HepG2 (cell line): Measurements from ENCODE around the gene UTP25. TPM values are rescaled to one million over a fixed set of nuclear protein-coding genes. Genes with fewer than 3 reads are reported as not detected.

Experiments
- CREB1 ChIP-seq, 2 experiments: fragments of 450-650 bp in 1 of 2; IDR thresholded peaks; 2 replicates each; pipeline ENCODE4 v1.6.1; 2016 to 2017; ENCODE audit warnings: control low read depth in 1 of 2, mild to moderate bottlenecking in 1 of 2, missing compliant biosample characterization in 1 of 2, missing genetic modification characterization in 1 of 2
- LCORL ChIP-seq, 2 experiments: fragments of 450-650 bp in 1 of 2; sonication (generic) in 1 of 2; formaldehyde crosslinking in 1 of 2; IDR thresholded peaks; 2 replicates each; pipeline versions ENCODE4 v1.5.0 to v1.6.1; 2017 to 2020; ENCODE audit warnings: antibody characterized with exemption in 1 of 2, missing genetic modification reagents in 1 of 2
- NFE2L2 ChIP-seq: fragments of 150-350 bp; IDR thresholded peaks from 2 replicates; pipeline ENCODE4 v1.6.1; 2014; ENCODE audit warnings: low read length
- ONECUT2 ChIP-seq: sonication (generic); formaldehyde crosslinking; IDR thresholded peaks from 2 replicates; pipeline ENCODE4 v1.4.0; 2020; ENCODE audit warnings: missing genetic modification reagents
- PCBP1 ChIP-seq: fragments of 200-400 bp; formaldehyde crosslinking; IDR thresholded peaks from 2 replicates; pipeline ENCODE4 v1.6.1; 2017; ENCODE audit warnings: mild to moderate bottlenecking, low read depth, low read length, borderline replicate concordance
- SIX4 ChIP-seq: sonication (generic); formaldehyde crosslinking; IDR thresholded peaks from 2 replicates; pipeline ENCODE4 v1.4.0; 2020; ENCODE audit warnings: missing genetic modification reagents
- SMARCC2 ChIP-seq: fragments of 450-650 bp; IDR thresholded peaks from 2 replicates; pipeline ENCODE4 v1.6.1; 2017; ENCODE audit warnings: antibody characterized with exemption, mild to moderate bottlenecking
- THAP11 ChIP-seq: IDR thresholded peaks from 2 replicates; pipeline ENCODE4 v1.6.1; 2016; ENCODE audit warnings: missing biosample characterization, missing genetic modification reagents
- ZBTB42 ChIP-seq: sonication (generic); formaldehyde crosslinking; IDR thresholded peaks from 2 replicates; pipeline ENCODE4 v1.5.0; 2020; ENCODE audit warnings: mild to moderate bottlenecking, missing genetic modification reagents
- ZBTB7B ChIP-seq: sonication (generic); formaldehyde crosslinking; IDR thresholded peaks from 2 replicates; pipeline ENCODE4 v1.4.0; 2020; ENCODE audit warnings: missing genetic modification reagents
- ZNF160 ChIP-seq: sonication (generic); formaldehyde crosslinking; IDR thresholded peaks from 2 replicates; pipeline ENCODE4 v1.8.0; 2022; ENCODE audit warnings: mild to moderate bottlenecking, inconsistent platforms, missing genetic modification reagents
- ZNF256 ChIP-seq: sonication (generic); formaldehyde crosslinking; conservative IDR thresholded peaks from 2 replicates; pipeline ENCODE4 v1.4.0; 2020; ENCODE audit warnings: missing genetic modification reagents
- ZNF264 ChIP-seq: sonication (generic); formaldehyde crosslinking; IDR thresholded peaks from 2 replicates; pipeline ENCODE4 v1.4.0; 2020; ENCODE audit warnings: missing genetic modification reagents
- ZNF543 ChIP-seq: sonication (generic); formaldehyde crosslinking; IDR thresholded peaks from 2 replicates; pipeline ENCODE4 v1.4.0; 2020; ENCODE audit warnings: mild to moderate bottlenecking, missing genetic modification reagents
- polyA plus RNA-seq, 8 experiments: library from polyadenylated mRNA; depleted of rRNA in 3 of 8; stranded (reverse) in 7 of 8; unstranded in 1 of 8; fragments of >200 nt; fragmentation: Illumina TruSeq in 4 of 8; extraction: Trizol in 4 of 8; gene quantifications; 2 replicates each; pipeline versions ENCODE4 v1.2.1 to v1.2.3, GENCODE V29; 2011 to 2016; ENCODE audit warnings: low read depth in 4 of 8, missing spikeins in 1 of 8, mixed read lengths in 1 of 8; ENCODE audit not compliant: insufficient read depth in 1 of 8
- total RNA-seq, 5 experiments: library from RNA; depleted of rRNA; stranded (reverse); fragments of >200 nt; fragmentation: Illumina TruSeq; extraction: Trizol; gene quantifications; 2 replicates each; pipeline ENCODE4 v1.2.3, GENCODE V29; 2016; ENCODE audit warnings: low read depth in 1 of 5
- TF ChIP-seq, protein P1 (sequence below): sonication (generic); formaldehyde crosslinking; IDR thresholded peaks from 2 replicates; pipeline ENCODE4 v1.4.0; 2020; ENCODE audit warnings: missing genetic modification reagents
- TF ChIP-seq, protein P2 (sequence below): sonication (generic); formaldehyde crosslinking; IDR thresholded peaks from 2 replicates; pipeline ENCODE4 v1.4.0; 2020; ENCODE audit warnings: mild to moderate bottlenecking, low read depth, missing genetic modification reagents
- TF ChIP-seq, protein P3 (sequence below): IDR thresholded peaks from 2 replicates; pipeline ENCODE4 v1.6.1; 2016; ENCODE audit warnings: low read depth
- TF ChIP-seq, protein P4 (sequence below): IDR thresholded peaks from 2 replicates; pipeline ENCODE4 v1.6.1; 2018; ENCODE audit warnings: missing genetic modification reagents, mild to moderate bottlenecking, missing compliant biosample characterization
- TF ChIP-seq, protein P5 (sequence below): IDR thresholded peaks from 2 replicates; pipeline ENCODE4 v1.6.1; 2016; ENCODE audit warnings: mild to moderate bottlenecking

UTP25 gene
- total and polyA plus RNA-seq, 2 of the 13 experiments (the other 11 are each of a cell fraction or from before 2014, with no cell fraction given) = 4.8 to 5.7 TPM

DNA sequence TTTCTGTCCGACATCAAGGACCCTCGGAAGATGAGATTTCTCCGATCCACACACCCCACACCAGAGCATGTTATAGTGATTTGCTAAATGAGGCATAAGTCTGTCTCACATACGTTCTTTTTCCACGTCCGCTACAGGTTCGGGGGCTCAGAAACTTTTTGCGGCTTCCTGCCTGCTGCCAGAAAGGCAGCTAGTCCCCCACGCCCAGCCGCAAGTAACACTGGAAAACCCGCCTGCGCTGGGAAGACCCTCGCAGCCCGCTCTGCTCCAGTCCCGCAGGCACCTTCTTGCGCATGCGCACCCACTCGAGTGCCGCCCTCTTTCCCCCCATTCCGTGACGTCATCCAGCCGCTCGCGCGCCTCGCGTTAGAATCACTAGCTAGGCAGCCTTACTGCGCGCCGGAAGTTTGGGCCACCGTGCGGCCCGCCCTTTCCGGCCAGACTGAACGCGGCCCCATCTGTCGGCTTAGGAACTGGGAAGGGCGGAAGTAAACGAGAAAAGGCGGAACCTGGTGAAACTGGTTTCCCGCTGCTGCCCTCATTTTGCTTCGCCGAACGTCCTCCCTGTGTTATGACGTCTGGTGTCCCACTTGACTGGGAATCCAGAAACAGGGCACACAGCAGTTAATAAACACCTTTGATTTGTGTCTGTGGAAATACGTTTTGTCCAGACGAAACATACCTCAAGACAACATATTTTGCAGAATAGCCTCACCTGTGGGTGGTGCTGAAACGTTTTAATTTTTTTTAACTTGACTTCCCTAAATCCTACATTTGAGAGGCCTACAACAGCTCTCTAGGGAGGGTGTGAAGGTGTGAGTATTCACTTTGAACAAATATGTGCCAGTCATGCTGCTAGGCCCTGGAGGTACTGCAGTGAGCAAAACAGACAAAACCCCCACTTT lies 43.3 kb upstream of the UTP25 start, which contains the start of gene C1orf74 (continued):
- TF ChIP-seq, protein P1, sequence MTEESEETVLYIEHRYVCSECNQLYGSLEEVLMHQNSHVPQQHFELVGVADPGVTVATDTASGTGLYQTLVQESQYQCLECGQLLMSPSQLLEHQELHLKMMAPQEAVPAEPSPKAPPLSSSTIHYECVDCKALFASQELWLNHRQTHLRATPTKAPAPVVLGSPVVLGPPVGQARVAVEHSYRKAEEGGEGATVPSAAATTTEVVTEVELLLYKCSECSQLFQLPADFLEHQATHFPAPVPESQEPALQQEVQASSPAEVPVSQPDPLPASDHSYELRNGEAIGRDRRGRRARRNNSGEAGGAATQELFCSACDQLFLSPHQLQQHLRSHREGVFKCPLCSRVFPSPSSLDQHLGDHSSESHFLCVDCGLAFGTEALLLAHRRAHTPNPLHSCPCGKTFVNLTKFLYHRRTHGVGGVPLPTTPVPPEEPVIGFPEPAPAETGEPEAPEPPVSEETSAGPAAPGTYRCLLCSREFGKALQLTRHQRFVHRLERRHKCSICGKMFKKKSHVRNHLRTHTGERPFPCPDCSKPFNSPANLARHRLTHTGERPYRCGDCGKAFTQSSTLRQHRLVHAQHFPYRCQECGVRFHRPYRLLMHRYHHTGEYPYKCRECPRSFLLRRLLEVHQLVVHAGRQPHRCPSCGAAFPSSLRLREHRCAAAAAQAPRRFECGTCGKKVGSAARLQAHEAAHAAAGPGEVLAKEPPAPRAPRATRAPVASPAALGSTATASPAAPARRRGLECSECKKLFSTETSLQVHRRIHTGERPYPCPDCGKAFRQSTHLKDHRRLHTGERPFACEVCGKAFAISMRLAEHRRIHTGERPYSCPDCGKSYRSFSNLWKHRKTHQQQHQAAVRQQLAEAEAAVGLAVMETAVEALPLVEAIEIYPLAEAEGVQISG (CRISPR knock-in tag) = peak; percentile 81
- TF ChIP-seq ZNF160 (CRISPR knock-in tag) (no peak), ZNF543 (CRISPR knock-in tag) (0 out of 2 replicates have a peak, but pooled peaks have one; percentile 36), ZBTB42 (CRISPR knock-in tag) (no peak), LCORL (IDR thresholded peaks at IDR 0.05) (no peak), LCORL (CRISPR knock-in tag; IDR thresholded peaks at IDR 0.05) (peak; percentile 23; the same call in 1 of the 2 replicates), SMARCC2 (no peak), ONECUT2 (no peak), CREB1 (IDR thresholded peaks at IDR 0.05) (peak; percentile 99), CREB1 (CRISPR knock-in tag; IDR thresholded peaks at IDR 0.05) (peak; percentile 96), SIX4 (0 out of 2 replicates have a peak, but pooled peaks have one; percentile 5), ZNF264 (CRISPR knock-in tag) (0 out of 2 replicates have a peak, but pooled peaks have one; percentile 25), NFE2L2 (no peak), THAP11 (CRISPR knock-in tag) (peak; percentile 86), PCBP1 (no peak), ZBTB7B (CRISPR knock-in tag) (0 out of 2 replicates have a peak, but pooled peaks have one; percentile 20), ZNF256 (CRISPR knock-in tag) (no peak)
- TF ChIP-seq, protein P2, sequence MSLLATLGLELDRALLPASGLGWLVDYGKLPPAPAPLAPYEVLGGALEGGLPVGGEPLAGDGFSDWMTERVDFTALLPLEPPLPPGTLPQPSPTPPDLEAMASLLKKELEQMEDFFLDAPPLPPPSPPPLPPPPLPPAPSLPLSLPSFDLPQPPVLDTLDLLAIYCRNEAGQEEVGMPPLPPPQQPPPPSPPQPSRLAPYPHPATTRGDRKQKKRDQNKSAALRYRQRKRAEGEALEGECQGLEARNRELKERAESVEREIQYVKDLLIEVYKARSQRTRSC (CRISPR knock-in tag) = no peak
- TF ChIP-seq, protein P3, sequence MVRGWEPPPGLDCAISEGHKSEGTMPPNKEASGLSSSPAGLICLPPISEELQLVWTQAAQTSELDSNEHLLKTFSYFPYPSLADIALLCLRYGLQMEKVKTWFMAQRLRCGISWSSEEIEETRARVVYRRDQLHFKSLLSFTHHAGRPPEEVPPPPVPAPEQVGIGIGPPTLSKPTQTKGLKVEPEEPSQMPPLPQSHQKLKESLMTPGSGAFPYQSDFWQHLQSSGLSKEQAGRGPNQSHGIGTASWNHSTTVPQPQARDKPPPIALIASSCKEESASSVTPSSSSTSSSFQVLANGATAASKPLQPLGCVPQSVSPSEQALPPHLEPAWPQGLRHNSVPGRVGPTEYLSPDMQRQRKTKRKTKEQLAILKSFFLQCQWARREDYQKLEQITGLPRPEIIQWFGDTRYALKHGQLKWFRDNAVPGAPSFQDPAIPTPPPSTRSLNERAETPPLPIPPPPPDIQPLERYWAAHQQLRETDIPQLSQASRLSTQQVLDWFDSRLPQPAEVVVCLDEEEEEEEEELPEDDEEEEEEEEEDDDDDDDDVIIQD (CRISPR knock-in tag) = peak; percentile 45; the same call in 1 of the 2 replicates
- TF ChIP-seq, protein P4, sequence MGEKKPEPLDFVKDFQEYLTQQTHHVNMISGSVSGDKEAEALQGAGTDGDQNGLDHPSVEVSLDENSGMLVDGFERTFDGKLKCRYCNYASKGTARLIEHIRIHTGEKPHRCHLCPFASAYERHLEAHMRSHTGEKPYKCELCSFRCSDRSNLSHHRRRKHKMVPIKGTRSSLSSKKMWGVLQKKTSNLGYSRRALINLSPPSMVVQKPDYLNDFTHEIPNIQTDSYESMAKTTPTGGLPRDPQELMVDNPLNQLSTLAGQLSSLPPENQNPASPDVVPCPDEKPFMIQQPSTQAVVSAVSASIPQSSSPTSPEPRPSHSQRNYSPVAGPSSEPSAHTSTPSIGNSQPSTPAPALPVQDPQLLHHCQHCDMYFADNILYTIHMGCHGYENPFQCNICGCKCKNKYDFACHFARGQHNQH = 0 out of 2 replicates have a peak, but pooled peaks have one; percentile 18
- TF ChIP-seq, protein P5, sequence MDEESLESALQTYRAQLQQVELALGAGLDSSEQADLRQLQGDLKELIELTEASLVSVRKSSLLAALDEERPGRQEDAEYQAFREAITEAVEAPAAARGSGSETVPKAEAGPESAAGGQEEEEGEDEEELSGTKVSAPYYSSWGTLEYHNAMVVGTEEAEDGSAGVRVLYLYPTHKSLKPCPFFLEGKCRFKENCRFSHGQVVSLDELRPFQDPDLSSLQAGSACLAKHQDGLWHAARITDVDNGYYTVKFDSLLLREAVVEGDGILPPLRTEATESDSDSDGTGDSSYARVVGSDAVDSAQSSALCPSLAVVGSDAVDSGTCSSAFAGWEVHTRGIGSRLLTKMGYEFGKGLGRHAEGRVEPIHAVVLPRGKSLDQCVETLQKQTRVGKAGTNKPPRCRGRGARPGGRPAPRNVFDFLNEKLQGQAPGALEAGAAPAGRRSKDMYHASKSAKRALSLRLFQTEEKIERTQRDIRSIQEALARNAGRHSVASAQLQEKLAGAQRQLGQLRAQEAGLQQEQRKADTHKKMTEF (CRISPR knock-in tag) = peak; percentile 48; the same call in 1 of the 2 replicates
